Stimulated activated effector memory CD8-positive, alpha-beta T cell treated with anti-CD3 and anti-CD28 coated beads, Interleukin-12 subunit alpha, Interleukin-12 subunit beta, amount 100 ng/mL, for 72 hours (primary cell): ENCODE results near the gene OMA1.
A peak's percentile ranks its signal among the peaks of the same experiment; 100 is the strongest.

Source experiments
- ATAC-seq: fragments of 150-1000 bp; cut with Tn5 transposase; 2 replicates; pipeline ENCODE4 v1.10.0; 2021
- DNase-seq, 2 donors: peaks; one replicate each; pipeline ENCODE4 v3.0.0; 2021 to 2022; ENCODE audit warnings: low spot score in 2 of 2
- H3K27ac Mint-ChIP-seq: one replicate; pipeline ENCODE4 v1.8.0; 2022; ENCODE audit warnings: mild to moderate bottlenecking, mixed read lengths
- H3K36me3 Mint-ChIP-seq: one replicate; pipeline ENCODE4 v1.8.0; 2022; ENCODE audit warnings: mild to moderate bottlenecking, mixed read lengths
- H3K4me1 Mint-ChIP-seq: one replicate; pipeline ENCODE4 v1.8.0; 2022; ENCODE audit warnings: mixed read lengths
- H3K4me3 Mint-ChIP-seq: one replicate; pipeline ENCODE4 v1.8.0; 2022; ENCODE audit warnings: mild to moderate bottlenecking, mixed read lengths
- H3K9me3 Mint-ChIP-seq: one replicate; pipeline ENCODE4 v1.8.0; 2022; ENCODE audit warnings: mixed read lengths

Gene OMA1

GRCh38 chr1:58577654-58578030, 31.1 kb upstream of the OMA1 start:
- DNase-seq: no peak
- peaks cover 27% of the 10 kb centered on the region for H3K4me1 Mint-ChIP-seq
- H3K27ac Mint-ChIP-seq: no peak overlapping the region
- ATAC-seq: no peak
- H3K9me3 Mint-ChIP-seq: no peaks in the 10 kb centered on the region
- peak overlapping the region; percentile 22 for H3K4me3 Mint-ChIP-seq
- H3K36me3 Mint-ChIP-seq: peaks cover 5% of the 10 kb centered on the region

- ATAC-seq (no peak), DNase-seq (no peak)
Observed at GRCh38 chr1:58576727-58577653, 30.5 kb upstream of the OMA1 start, which contains the start of gene TACSTD2. TSS of gene TACSTD2 (minus strand) at chr1:58577252. CDS start at chr1:58577156, 96 bp downstream.

GRCh38 chr1:58576325-58576726, 29.8 kb upstream of the OMA1 start:
- no peaks in the 10 kb centered on the region for H3K9me3 Mint-ChIP-seq
- peak overlapping the region; percentile 74 for H3K4me3 Mint-ChIP-seq
- ATAC-seq (peak; percentile 37), DNase-seq (no peak)
- peaks cover 5% of the 10 kb centered on the region for H3K36me3 Mint-ChIP-seq
- peaks cover 27% of the 10 kb centered on the region for H3K4me1 Mint-ChIP-seq
- peak overlapping the region; percentile 68 for H3K27ac Mint-ChIP-seq

More at GRCh38 chr1:58576727-58577653, 30.5 kb upstream of the OMA1 start, which contains the start of gene TACSTD2:
- H3K9me3 Mint-ChIP-seq: no peaks in the 10 kb centered on the region
- peak within 1 kb of the TSS; percentile 74 for H3K4me3 Mint-ChIP-seq
- peaks cover 5% of the 10 kb centered on the region for H3K36me3 Mint-ChIP-seq
- peaks cover 27% of the 10 kb centered on the region for H3K4me1 Mint-ChIP-seq
- peak within 1 kb of the TSS; percentile 68 for H3K27ac Mint-ChIP-seq

GRCh38 chr1:58575551-58576324, 29.2 kb upstream of the OMA1 start:
- ATAC-seq (no peak), DNase-seq (peak in 1 of 2 donors; percentile 49)
- Mint-ChIP-seq H3K27ac (peak overlapping the region; percentile 68), H3K4me3 (peak overlapping the region; percentile 74), H3K36me3 (peaks cover 5% of the 10 kb centered on the region), H3K9me3 (no peaks in the 10 kb centered on the region), H3K4me1 (peaks cover 27% of the 10 kb centered on the region)

- Mint-ChIP-seq H3K4me3 (no peak overlapping the region), H3K27ac (no peak overlapping the region)
Observed at GRCh38 chr1:58574816-58575215, 28.3 kb upstream of the OMA1 start.

GRCh38 chr1:58573705-58574591, 27.4 kb upstream of the OMA1 start:
- Mint-ChIP-seq H3K4me1 (peaks cover 27% of the 10 kb centered on the region), H3K27ac (no peak overlapping the region), H3K4me3 (no peak overlapping the region), H3K9me3 (no peaks in the 10 kb centered on the region), H3K36me3 (peaks cover 5% of the 10 kb centered on the region)
- ATAC-seq (peak; percentile 97), DNase-seq (peak; percentile 12 to 68)

More at GRCh38 chr1:58574816-58575215, 28.3 kb upstream of the OMA1 start:
- no peaks in the 10 kb centered on the region for H3K9me3 Mint-ChIP-seq
- peak in 1 of 2 donors; percentile 32 for DNase-seq
- H3K36me3 Mint-ChIP-seq: peaks cover 5% of the 10 kb centered on the region
- no peak for ATAC-seq
- peaks cover 27% of the 10 kb centered on the region for H3K4me1 Mint-ChIP-seq

GRCh38 chr1:58573138-58573537, 26.6 kb upstream of the OMA1 start:
- ATAC-seq (no peak), DNase-seq (no peak)
- no peak overlapping the region for H3K27ac Mint-ChIP-seq
- peaks cover 26% of the 10 kb centered on the region for H3K4me1 Mint-ChIP-seq
- H3K4me3 Mint-ChIP-seq: no peak overlapping the region
- H3K36me3 Mint-ChIP-seq: peaks cover 5% of the 10 kb centered on the region
- no peaks in the 10 kb centered on the region for H3K9me3 Mint-ChIP-seq

- ATAC-seq (no peak), DNase-seq (peak in 1 of 2 donors; percentile 43)
- no peaks in the 10 kb centered on the region for H3K9me3 Mint-ChIP-seq
- H3K27ac Mint-ChIP-seq: no peak overlapping the region
- no peak overlapping the region for H3K4me3 Mint-ChIP-seq
- peaks cover 5% of the 10 kb centered on the region for H3K36me3 Mint-ChIP-seq
- H3K4me1 Mint-ChIP-seq: peaks cover 21% of the 10 kb centered on the region
Observed at GRCh38 chr1:58572690-58573089, 26.2 kb upstream of the OMA1 start.

GRCh38 chr1:58571616-58572015, 25.1 kb upstream of the OMA1 start:
- DNase-seq (peak in 1 of 2 donors; percentile 20), ATAC-seq (no peak)
- Mint-ChIP-seq H3K4me1 (peaks cover 16% of the 10 kb centered on the region), H3K9me3 (no peaks in the 10 kb centered on the region), H3K4me3 (no peak overlapping the region), H3K36me3 (peaks cover 5% of the 10 kb centered on the region), H3K27ac (no peak overlapping the region)

GRCh38 chr1:58570817-58571216, 24.3 kb upstream of the OMA1 start:
- Mint-ChIP-seq H3K4me3 (no peak overlapping the region), H3K36me3 (no peaks in the 10 kb centered on the region), H3K9me3 (no peaks in the 10 kb centered on the region), H3K27ac (no peak overlapping the region), H3K4me1 (peaks cover 8% of the 10 kb centered on the region)
- DNase-seq (peak in 1 of 2 donors; percentile 42), ATAC-seq (no peak)

GRCh38 chr1:58570094-58570493, 23.6 kb upstream of the OMA1 start:
- no peak for ATAC-seq
- peak in 1 of 2 donors; percentile 25 for DNase-seq
- H3K9me3 Mint-ChIP-seq: no peaks in the 10 kb centered on the region
- H3K4me3 Mint-ChIP-seq: no peak overlapping the region
- peaks cover 8% of the 10 kb centered on the region for H3K4me1 Mint-ChIP-seq
- H3K27ac Mint-ChIP-seq: no peak overlapping the region
- H3K36me3 Mint-ChIP-seq: no peaks in the 10 kb centered on the region

GRCh38 chr1:58568911-58569310, 22.4 kb upstream of the OMA1 start:
- Mint-ChIP-seq H3K4me3 (no peak overlapping the region), H3K4me1 (peaks cover 8% of the 10 kb centered on the region), H3K27ac (no peak overlapping the region), H3K9me3 (no peaks in the 10 kb centered on the region), H3K36me3 (no peaks in the 10 kb centered on the region)
- DNase-seq (peak in 1 of 2 donors; percentile 26), ATAC-seq (no peak)

GRCh38 chr1:58568271-58568860, 21.8 kb upstream of the OMA1 start:
- no peak overlapping the region for H3K27ac Mint-ChIP-seq
- no peak overlapping the region for H3K4me3 Mint-ChIP-seq
- DNase-seq (peak in 1 of 2 donors; percentile 20), ATAC-seq (no peak)
- peaks cover 4% of the 10 kb centered on the region for H3K4me1 Mint-ChIP-seq
- no peaks in the 10 kb centered on the region for H3K36me3 Mint-ChIP-seq
- H3K9me3 Mint-ChIP-seq: no peaks in the 10 kb centered on the region

GRCh38 chr1:58566339-58566738, 19.8 kb upstream of the OMA1 start:
- Mint-ChIP-seq H3K9me3 (no peaks in the 10 kb centered on the region), H3K4me3 (no peak overlapping the region), H3K36me3 (no peaks in the 10 kb centered on the region), H3K4me1 (no peaks in the 10 kb centered on the region), H3K27ac (no peak overlapping the region)
- no peak for DNase-seq
- ATAC-seq: no peak
